GM21367 (cell line): Measurements from ENCODE around the gene ARHGEF28.

ENCODE experiments used
- ATAC-seq: cut with Tn5 transposase; IDR thresholded peaks from one replicate; pipeline ENCODE4 v1.9.1; 2021; ENCODE audit not compliant: unreplicated experiment

ARHGEF28 gene

GRCh38 chr5:73625944-73626811 lies at the start of gene ARHGEF28:
Gene ARHGEF28, plus strand, starts transcription at chr5:73626196. Its CDS starts 58,656 bp downstream, at chr5:73684852.
- ATAC-seq, result peak; percentile 57

GRCh38 chr5:73582285-73583145 lies 43.5 kb upstream of the ARHGEF28 start:
- no peak for ATAC-seq

- no peak for ATAC-seq
Observed at GRCh38 chr5:73587923-73588322, 38.1 kb upstream of the ARHGEF28 start.

GRCh38 chr5:73591102-73591695 lies 34.8 kb upstream of the ARHGEF28 start:
- ATAC-seq, result peak; percentile 62

GRCh38 chr5:73591698-73592501 lies 34.1 kb upstream of the ARHGEF28 start:
- ATAC-seq, result no peak

GRCh38 chr5:73592551-73592950 lies 33.4 kb upstream of the ARHGEF28 start:
- ATAC-seq, result no peak

GRCh38 chr5:73596705-73597328 lies 29.2 kb upstream of the ARHGEF28 start:
- no peak for ATAC-seq

GRCh38 chr5:73599380-73599779 lies 26.6 kb upstream of the ARHGEF28 start:
- no peak for ATAC-seq

GRCh38 chr5:73603998-73604397 lies 22.0 kb upstream of the ARHGEF28 start:
- no peak for ATAC-seq

- no peak for ATAC-seq
Observed at GRCh38 chr5:73605223-73606087, 20.5 kb upstream of the ARHGEF28 start.

- no peak for ATAC-seq
Observed at GRCh38 chr5:73606206-73606753, 19.7 kb upstream of the ARHGEF28 start.

GRCh38 chr5:73607228-73607627 lies 18.8 kb upstream of the ARHGEF28 start:
- ATAC-seq, result no peak

- no peak for ATAC-seq
Observed at GRCh38 chr5:73612799-73613198, 13.2 kb upstream of the ARHGEF28 start.

- no peak for ATAC-seq
Observed at GRCh38 chr5:73615085-73615484, 10.9 kb upstream of the ARHGEF28 start.

GRCh38 chr5:73615947-73616346 lies 10.0 kb upstream of the ARHGEF28 start:
- no peak for ATAC-seq

- no peak for ATAC-seq
Observed at GRCh38 chr5:73617510-73618279, 8.3 kb upstream of the ARHGEF28 start.

GRCh38 chr5:73619606-73620333 lies 6.2 kb upstream of the ARHGEF28 start:
- no peak for ATAC-seq

- no peak for ATAC-seq
Observed at GRCh38 chr5:73620334-73620687, 5.7 kb upstream of the ARHGEF28 start.
